Stimulated activated CD4-positive, alpha-beta T cell treated with anti-CD3 and anti-CD28 coated beads, Interleukin-15, amount 100 ng/mL, for 48 hours (primary cell): ENCODE data around the gene PDE5A.
"Not testable (repeated sequence)": the region's sequence is repeated elsewhere in the genome, so short reads cannot be mapped to it uniquely, and the experiment has no call there.

Experiments used
- DNase-seq, 2 donors: peaks; one replicate each; pipeline ENCODE4 v3.0.0-alpha.2; 2020; ENCODE audit warnings: low read depth in 2 of 2

PDE5A gene

GRCh38 chr4:119628281-119629141 lies at the start of gene PDE5A:
PDE5A (minus strand) TSS chr4:119628804; CDS start chr4:119628671, 133 bp downstream.
- peak; percentile 43 to 72 for DNase-seq

GRCh38 chr4:119676101-119676500 lies 47.5 kb upstream of the PDE5A start:
- DNase-seq, result no peak

GRCh38 chr4:119675391-119675790 lies 46.8 kb upstream of the PDE5A start:
- no peak for DNase-seq

DNA sequence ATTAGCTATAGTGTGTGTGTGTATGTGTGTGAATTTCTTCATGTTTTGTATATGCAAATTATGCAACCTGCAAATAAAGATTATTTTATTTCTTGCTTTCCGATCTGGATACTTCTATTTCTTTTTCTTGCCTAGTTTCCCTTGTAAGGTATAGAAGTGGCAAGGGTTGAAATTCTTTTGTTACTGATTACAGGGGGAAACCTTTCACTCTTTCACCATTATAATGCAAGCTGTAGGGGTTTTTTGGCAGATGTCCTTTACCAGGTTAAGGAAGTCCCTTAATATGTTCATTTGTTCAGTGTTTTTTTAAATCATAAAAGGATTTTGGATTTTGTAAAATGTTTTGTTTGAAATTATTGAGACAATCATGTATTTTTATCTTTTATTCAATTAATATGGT lies 44.3 kb upstream of the PDE5A start:
- no peak for DNase-seq

GRCh38 chr4:119672086-119672485 lies 43.5 kb upstream of the PDE5A start:
- DNase-seq, result no peak

GRCh38 chr4:119671205-119671604 lies 42.6 kb upstream of the PDE5A start:
- no peak for DNase-seq

DNA sequence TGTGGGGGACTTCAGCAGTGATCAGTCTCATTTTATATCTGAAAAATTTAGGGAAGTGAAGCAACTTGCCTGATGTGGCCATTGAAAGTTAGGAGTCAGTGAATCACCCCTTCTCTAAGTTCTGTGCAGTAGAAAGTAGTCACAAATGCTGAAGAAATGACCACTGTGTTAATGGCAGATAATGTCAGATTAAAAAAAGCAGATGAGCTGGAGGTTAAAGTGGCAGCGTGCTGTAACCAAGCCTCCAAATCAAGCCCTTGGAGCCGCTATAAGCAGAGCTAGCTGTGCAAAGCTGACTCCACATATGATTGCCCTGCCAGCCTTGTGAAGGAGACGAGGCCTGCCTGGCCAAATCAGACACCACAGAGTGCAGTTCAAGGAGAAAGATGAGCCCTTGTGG lies 39.2 kb upstream of the PDE5A start:
- DNase-seq, result no peak

DNA sequence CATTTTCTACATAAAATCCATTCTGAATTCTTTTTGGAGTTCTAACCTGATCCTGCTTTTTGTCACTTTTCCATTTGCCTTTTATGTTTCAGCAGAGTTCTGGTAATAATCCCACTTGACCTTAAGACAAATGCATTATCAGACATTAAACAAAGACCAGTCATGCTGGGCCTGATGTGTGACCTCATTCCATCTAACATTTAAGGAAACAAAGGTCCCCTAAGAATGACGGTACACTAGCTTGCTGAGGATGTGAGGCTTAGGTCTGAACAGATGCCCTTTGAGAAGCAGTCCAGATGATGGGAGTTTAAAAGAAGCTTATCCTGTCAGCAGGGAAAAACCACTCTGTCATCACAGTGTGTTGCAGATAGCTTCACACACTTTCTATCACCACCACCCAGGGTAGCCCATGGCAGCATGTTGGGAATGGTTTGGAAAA lies 38.1 kb upstream of the PDE5A start:
- DNase-seq, result no peak

DNA sequence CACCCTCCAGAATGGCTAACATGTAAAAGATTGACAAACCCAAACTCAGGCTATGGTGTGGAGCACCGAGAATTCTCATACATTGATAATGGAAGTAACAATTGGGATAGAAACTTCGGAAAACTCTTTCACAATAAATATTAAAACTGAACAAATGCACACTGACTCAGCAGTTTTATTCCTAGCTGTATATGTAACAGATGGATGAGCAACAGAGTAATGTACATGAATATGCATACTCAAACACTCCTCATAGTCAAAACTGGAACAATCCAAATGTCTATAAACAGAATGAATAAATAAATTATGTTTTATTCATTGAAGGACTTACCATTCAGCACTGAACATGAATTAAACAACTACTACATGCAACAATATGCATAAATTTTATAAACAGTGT lies 37.1 kb upstream of the PDE5A start:
- DNase-seq, result no peak

- no peak for DNase-seq
These were observed 35.7 kb upstream of the PDE5A start for GRCh38 chr4:119664168-119664907.

DNA sequence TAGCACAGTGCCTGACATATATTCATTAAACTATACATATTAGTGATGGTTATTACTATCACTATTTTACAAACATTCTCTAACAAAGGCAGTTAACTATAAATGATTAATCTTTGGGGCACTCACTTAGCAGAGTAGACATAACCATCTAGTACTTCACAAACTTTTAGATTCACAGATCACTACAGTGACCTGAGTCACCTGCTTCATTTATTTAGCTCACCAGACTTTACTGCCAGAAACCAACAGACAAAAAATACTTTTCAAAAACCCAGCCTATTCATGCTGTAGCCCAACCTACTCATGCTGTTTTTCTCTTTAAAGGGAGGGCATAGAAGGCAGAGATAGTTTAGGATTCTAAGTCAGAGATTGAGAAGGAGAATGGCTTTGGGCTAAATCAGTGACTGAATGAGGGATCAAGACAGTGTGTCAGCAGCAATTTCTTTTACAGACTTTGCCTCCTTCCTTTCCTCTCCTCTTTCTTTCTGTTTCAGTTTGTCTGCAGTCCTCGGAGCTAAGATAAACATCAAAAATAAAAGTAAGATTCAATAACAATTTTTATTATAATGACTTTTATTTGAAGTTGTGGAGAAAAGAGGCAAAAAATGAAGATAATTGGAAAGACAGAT lies 34.7 kb upstream of the PDE5A start:
- no peak for DNase-seq

GRCh38 chr4:119662612-119663011 lies 34.0 kb upstream of the PDE5A start:
- not testable (repeated sequence) for DNase-seq

GRCh38 chr4:119661231-119661630 lies 32.6 kb upstream of the PDE5A start:
- DNase-seq, result no peak

DNA sequence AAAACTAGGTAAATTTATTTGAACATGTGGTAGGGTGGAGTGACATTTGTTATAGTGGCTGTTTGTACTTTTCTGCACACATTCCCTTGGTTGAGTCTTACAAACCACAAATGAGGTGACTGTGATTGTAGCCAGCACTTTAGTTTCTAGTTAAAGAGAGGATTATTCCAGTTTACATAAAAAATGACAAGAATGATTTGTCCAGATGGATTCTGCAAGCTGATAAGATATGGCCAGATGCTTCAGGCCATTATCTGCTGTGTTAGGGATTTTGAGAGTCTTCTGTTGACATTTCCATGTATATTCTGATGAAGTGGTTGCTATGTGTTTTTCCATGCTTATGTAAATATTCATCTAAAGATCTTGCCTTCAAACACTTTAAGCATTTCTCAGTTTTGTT lies 31.0 kb upstream of the PDE5A start:
- DNase-seq, result no peak

DNA sequence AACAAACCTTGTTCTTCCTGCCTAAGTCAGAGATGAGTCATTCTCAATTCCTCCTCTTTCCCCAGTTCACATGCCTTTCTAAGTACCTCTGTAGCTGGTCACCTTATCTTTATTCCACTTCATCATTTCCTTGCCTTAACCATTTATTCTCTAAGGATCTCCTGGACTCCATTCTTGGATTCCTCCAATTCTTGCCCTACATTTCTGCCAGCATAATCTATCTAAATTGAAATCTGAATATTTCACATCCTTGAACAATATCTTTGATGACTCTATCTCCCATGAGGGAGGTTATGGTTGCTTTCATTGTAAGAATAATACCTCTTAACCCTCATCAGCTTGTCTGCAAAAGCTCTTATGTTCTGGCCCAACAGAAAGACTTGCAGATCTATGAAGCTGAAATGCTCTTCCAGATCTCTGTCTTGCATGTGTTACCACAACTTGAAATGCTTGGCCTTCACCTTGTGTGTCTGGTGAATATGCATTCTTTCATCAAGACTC lies 28.6 kb upstream of the PDE5A start:
- DNase-seq, result no peak

DNA sequence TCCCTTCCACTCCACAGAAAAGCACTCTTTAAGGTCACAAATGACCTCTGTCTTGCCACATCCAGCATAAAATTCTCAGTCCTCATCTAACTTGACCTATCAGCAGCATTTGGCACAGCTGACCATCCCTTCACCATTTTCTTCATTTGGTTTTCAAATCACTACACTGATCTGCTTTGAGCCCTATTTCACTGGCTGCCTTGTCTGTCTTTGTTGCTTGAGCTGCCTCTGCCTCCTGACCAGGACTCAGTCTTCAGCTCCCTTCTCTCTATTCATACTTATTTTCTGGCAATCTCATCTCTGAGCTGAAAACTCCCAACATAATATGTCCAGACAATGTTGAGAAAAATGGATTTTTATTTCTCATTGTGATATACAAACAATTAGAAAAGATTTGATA lies 27.7 kb upstream of the PDE5A start:
- no peak for DNase-seq

DNA sequence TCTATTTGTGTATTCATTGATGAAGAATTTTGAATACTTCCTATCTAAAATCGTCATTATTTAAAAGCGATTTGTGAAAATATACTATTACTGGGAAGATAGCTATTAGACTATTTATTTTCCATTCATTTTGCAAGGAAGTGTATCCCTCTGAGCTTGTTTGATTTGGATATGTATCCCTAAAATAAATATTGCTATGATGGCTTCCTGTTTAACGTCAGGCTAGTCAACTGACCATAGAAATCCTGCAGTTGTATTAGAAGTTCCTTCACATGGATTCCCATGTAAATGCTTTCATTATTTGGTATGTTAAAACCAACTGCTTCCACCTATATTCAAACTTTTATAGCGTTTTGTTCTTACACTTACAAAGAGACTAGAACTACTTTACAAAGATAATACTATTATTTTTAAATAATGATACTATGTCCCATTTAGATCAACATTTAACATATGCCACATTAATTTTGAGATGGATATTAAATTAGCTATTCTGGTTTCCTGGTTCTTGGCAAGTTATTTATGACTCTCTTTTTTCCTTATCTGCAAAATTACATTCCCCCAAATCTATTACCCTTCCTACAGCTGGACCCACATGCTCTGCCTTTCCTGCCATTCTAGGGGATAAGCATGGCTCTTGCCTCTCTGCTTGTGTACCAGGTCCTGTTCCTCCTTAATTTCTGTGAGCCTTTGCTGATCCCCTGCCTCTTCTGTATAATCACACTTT lies 26.7 kb upstream of the PDE5A start:
- no peak for DNase-seq

DNA sequence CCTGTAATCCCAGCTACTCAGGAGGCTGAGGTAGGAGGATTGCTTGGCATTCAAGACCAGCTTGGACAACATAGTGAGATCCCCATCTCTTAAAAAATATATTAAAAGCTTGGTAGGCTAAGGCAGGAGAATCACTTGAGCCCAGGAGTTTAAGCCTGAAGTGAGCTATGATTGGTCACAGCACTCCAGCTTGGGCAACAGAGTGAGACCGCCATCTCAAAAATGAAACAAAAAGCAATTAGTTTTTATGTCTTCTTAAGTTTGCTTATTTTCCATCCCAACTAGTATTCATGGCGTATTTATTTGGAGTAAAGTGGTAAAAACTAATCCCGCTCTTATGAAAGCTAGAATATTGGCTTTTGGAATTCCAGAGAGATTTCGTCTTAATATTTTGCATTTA lies 25.4 kb upstream of the PDE5A start:
- no peak for DNase-seq

DNA sequence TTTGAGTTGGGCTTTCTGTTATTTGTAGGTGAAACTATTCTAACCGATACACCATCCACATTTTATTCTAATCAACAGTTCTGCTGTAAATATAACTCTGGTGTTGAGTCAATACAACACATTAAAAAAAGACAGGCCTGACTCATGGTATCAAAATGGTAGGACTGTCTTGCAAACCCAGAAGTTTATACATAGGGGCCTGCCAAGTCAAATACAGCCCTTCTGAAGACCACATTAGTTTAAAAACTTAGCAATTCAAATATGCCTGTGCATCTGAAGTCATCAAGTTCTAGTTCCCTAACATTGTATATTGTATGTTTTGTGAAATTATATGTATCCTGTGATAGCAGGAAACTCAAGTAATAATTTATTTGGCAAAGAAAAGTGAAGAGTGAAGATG lies 24.4 kb upstream of the PDE5A start:
- no peak for DNase-seq

- no peak for DNase-seq
These were observed 19.8 kb upstream of the PDE5A start for GRCh38 chr4:119648398-119648797.

DNA sequence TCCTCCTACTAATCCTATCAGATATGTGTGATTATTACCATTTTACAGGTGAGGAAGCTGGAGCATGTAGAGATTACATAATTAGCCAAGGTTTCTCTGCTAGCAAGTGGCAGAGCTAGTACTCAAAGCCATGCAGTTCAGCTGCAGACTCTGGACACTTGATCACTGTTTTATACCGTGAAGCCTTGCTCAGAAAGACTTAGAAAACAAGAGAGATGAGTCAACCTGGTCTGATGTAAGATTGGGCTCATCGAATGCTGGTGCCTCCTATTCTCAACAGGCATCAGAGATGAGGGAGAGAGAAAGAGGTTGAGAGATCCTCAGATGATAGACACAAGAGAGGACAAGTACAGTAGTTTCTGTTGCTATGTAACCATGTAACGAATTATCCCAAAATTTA lies 19.0 kb upstream of the PDE5A start:
- DNase-seq, result no peak
